BLaER1 treated with 17β-estradiol and CSF1 and Interleukin-3, amounts not matched to agents 10 nM and 100 nM (cell line): ENCODE results near the gene STMN3.

Experiments
- H3K27ac ChIP-seq, 11 experiments: shearing (Covaris generic); formaldehyde crosslinking; 2 replicates each; pipeline ENCODE4 v1.8.1; 2022
- H3K27me3 ChIP-seq, 11 experiments: shearing (Covaris generic); formaldehyde crosslinking; 2 replicates each; pipeline ENCODE4 v1.8.1; 2022
- H3K36me3 ChIP-seq, 11 experiments: shearing (Covaris generic); formaldehyde crosslinking; 2 replicates each; pipeline ENCODE4 v1.8.1; 2022
- H3K4me1 ChIP-seq, 10 experiments: shearing (Covaris generic); formaldehyde crosslinking; 2 replicates each; pipeline ENCODE4 v1.8.1; 2022
- H3K4me2 ChIP-seq, 11 experiments: shearing (Covaris generic); formaldehyde crosslinking; 2 replicates each; pipeline ENCODE4 v1.8.1; 2022
- H3K4me3 ChIP-seq, 10 experiments: shearing (Covaris generic); formaldehyde crosslinking; 2 replicates each; pipeline ENCODE4 v1.8.1; 2022
- H3K9ac ChIP-seq, 11 experiments: shearing (Covaris generic); formaldehyde crosslinking; 2 replicates each; pipeline ENCODE4 v1.8.1; 2022
- H3K9me3 ChIP-seq, 11 experiments: shearing (Covaris generic); formaldehyde crosslinking; replicated peaks in 1 of 11; 2 replicates each; pipeline ENCODE4 v1.8.1; 2022
- H4K20me1 ChIP-seq, 11 experiments: shearing (Covaris generic); formaldehyde crosslinking; 2 replicates each; pipeline ENCODE4 v1.8.1; 2022
- Cebpa-rat ChIP-seq, 11 experiments: shearing (Covaris generic); IDR thresholded peaks; 2 replicates each; pipeline ENCODE4 v1.8.1; 2022

Gene STMN3

DNA sequence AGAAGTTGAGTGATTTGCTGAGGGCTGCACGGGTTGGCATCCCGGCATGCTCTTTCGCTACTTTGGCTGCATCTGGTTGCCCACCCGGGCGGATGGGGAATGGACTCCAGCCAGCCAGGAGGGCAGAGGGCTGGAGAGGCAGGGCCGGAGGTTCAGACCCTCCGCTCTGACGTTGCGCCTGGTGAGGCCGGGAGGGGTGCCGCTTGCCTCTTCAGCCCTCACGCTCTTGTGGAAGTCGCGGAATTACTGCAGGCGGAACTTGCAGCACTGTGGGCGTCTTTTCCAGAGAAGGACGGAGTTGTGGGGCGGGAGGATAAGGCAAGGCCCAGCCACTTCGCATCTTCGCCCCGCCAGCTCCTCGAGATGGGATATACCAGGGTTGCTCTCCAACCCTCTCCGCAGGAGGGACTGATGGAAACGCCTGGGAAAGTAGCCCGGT lies 5.5 kb upstream of the STMN3 start:
- Histone ChIP-seq H3K36me3 (peaks cover 32 to 45% (median 38%) of the 10 kb centered on the region in 11 experiments), H3K27ac (peak overlapping the region; percentile 1 to 98 (median 92); a peak in 20 of 22 replicates), H3K9me3 (no peaks in the 10 kb centered on the region), H3K4me1 (peaks cover 38 to 56% (median 49%) of the 10 kb centered on the region in 10 experiments), H3K27me3 (no peaks in the 10 kb centered on the region), H3K9ac (peak overlapping the region; percentile 86 to 97 (median 90)), H4K20me1 (peaks cover 0 to 32% (median 7%) of the 10 kb centered on the region in 11 experiments; a peak in 10 of 22 replicates), H3K4me2 (peak overlapping the region; percentile 90 to 100 (median 97)), H3K4me3 (peak overlapping the region; percentile 62 to 91 (median 77))
- no peak for TF ChIP-seq Cebpa-rat (IDR thresholded peaks at IDR 0.05)

DNA sequence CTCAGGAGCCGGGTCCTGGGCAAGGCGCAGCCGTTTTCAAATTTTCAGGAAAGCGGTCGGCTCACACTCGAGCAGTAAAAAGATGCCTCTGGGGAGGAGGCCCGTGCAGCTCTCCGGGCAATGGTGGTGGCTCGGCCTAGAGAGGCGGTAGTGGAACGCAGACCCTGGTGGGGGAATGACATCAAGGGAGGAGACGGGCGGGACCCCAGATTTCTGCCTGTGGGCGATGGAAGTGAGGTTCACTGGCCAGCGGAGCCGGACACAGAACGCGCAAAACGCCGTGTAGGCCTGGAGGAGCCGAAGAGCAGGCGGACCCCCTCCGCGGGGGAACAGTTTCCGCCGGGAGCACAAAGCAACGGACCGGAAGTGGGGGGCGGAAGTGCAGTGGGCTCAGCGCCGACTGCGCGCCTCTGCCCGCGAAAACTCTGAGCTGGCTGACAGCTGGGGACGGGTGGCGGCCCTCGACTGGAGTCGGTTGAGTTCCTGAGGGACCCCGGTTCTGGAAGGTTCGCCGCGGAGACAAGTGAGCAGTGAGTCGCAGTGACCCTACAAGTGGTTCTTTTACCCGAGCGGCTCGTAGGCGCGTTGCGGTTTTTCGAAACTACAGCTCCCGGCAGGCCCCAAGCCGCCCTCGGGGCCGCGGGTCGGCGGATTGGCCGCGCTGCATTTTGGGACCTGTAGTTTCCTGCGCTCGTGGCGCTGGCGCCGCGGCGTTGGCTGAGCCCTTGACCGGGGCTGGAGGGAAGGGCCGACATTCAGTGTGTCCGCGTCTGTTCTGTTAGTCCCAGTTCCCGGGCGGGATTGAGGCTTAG lies 4.9 kb upstream of the STMN3 start, which contains the start of gene RTEL1:
TSS of gene RTEL1 (plus strand) at position 376 of the 812 bp plus-strand sequence. CDS start 1,091 bp downstream, outside the sequence.
- no peaks in the 10 kb centered on the region for H3K9me3 ChIP-seq
- peak within 1 kb of the TSS; percentile 86 to 97 (median 90) for H3K9ac ChIP-seq
- H3K4me2 ChIP-seq: peak within 1 kb of the TSS; percentile 92 to 100 (median 97)
- H3K36me3 ChIP-seq: peaks cover 26 to 39% (median 32%) of the 10 kb centered on the region in 11 experiments
- H3K4me3 ChIP-seq: peak within 1 kb of the TSS; percentile 62 to 91 (median 77)
- TF ChIP-seq Cebpa-rat (IDR thresholded peaks at IDR 0.05): no peak
- peak within 1 kb of the TSS; percentile 87 to 98 (median 92) for H3K27ac ChIP-seq
- peaks cover 0 to 25% (median 3%) of the 10 kb centered on the region in 11 experiments; a peak in 10 of 22 replicates for H4K20me1 ChIP-seq
- no peaks in the 10 kb centered on the region for H3K27me3 ChIP-seq
- H3K4me1 ChIP-seq: peaks cover 41 to 59% (median 51%) of the 10 kb centered on the region in 10 experiments

DNA sequence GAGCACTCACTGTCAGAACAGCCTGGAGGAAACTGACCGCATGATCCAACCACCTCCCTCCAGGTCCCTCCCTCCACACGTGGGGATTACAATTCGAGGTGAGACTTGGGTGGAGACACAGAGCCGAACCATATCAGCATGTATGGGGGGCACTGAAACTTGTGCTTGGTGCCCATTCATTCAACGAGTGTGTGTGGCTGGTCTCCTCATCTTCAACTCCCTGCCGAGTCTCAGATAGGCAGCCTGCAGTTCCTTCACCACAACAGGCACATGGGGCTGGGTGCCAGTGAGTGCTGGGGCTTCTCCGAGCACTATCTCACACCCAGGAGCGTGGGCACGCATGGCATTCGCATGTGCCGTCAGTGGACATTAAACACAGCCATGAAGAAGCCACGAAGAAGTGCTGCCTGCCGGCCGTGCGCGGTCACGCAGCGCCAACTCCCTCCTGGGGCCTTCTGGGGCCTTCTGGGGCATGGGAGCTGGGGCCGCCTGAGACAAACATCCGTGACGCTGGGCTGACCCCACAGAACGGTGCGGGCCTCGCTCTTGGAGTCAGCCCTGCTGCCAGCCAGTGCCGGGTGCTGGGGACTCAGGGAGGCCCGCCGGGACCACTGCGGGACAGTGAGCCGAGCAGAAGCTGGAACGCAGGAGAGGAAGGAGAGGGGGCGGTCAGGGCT lies 4.2 kb upstream of the STMN3 start:
- Histone ChIP-seq H3K4me2 (peak overlapping the region; percentile 92 to 100 (median 97)), H3K9me3 (no peaks in the 10 kb centered on the region), H3K4me3 (peak overlapping the region; percentile 62 to 91 (median 77)), H3K9ac (peak overlapping the region; percentile 86 to 97 (median 90)), H3K27me3 (peaks cover 0 to 2% (median 0%) of the 10 kb centered on the region in 11 experiments; a peak in 1 of 22 replicates), H3K4me1 (peaks cover 41 to 61% (median 52%) of the 10 kb centered on the region in 10 experiments), H4K20me1 (peaks cover 0 to 25% (median 6%) of the 10 kb centered on the region in 11 experiments; a peak in 15 of 22 replicates), H3K36me3 (peaks cover 19 to 32% (median 24%) of the 10 kb centered on the region in 11 experiments), H3K27ac (peak overlapping the region; percentile 87 to 98 (median 92))
- TF ChIP-seq Cebpa-rat (IDR thresholded peaks at IDR 0.05): no peak

DNA sequence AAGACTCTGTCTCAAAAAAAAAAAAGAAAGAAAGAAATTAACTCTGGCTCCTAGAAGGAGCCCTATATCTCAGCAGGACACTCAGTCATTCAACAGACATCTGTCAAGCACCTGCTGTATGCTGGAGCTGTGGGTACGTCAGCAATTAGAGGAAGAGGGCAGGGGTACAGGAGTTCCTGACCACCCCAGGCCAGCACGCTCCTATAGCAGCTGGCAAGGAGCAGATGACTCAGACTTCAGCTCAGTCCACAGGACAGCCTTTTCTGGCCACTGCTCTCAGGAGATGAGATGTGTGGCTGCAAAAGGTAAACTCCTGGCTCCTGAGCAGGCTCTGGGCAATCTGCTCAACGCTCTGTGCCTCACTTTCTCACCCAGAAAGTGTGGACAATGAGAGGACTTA lies 3.2 kb upstream of the STMN3 start:
- Histone ChIP-seq H3K4me1 (peaks cover 49 to 70% (median 61%) of the 10 kb centered on the region in 10 experiments), H3K4me3 (no peak overlapping the region), H3K4me2 (peak overlapping the region; percentile 92 to 100 (median 97); a peak in 20 of 22 replicates)

DNA sequence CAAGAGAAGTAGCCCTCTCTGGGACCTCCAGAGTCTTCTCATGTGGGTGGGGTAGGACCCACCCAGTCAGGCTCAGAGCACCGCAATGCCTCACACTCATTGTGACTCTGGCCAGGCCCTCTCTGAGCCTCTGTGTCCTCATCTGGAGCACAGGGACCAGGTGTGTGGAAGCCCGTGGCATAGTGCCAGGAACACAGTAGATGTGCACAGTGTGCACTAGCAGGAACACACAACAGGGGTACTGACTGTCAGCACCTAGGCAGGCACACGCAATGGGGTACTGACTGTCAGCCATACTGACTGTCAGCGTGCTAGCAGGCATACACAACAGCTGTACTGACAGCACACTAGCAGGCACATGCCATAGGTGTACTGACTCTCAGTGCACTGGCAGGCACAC lies 2.0 kb upstream of the STMN3 start:
- no peak for TF ChIP-seq Cebpa-rat (IDR thresholded peaks at IDR 0.05)
- peaks cover 0 to 33% (median 23%) of the 10 kb centered on the region in 11 experiments; a peak in 20 of 22 replicates for H4K20me1 ChIP-seq
- H3K9ac ChIP-seq: peak overlapping the region in 7 of 11 experiments; percentile 75 to 86 (median 82); a peak in 13 of 22 replicates
- no peaks in the 10 kb centered on the region for H3K9me3 ChIP-seq
- peak overlapping the region in 3 of 10 experiments; percentile 66 to 88 (median 67); a peak in 3 of 20 replicates for H3K4me3 ChIP-seq
- H3K4me2 ChIP-seq: peak overlapping the region in 10 of 11 experiments; percentile 83 to 99 (median 92); a peak in 19 of 22 replicates
- H3K27me3 ChIP-seq: peaks cover 0 to 10% (median 0%) of the 10 kb centered on the region in 11 experiments; a peak in 2 of 22 replicates
- H3K36me3 ChIP-seq: peaks cover 0 to 10% (median 4%) of the 10 kb centered on the region in 11 experiments; a peak in 9 of 22 replicates
- H3K27ac ChIP-seq: peak overlapping the region in 8 of 11 experiments; percentile 80 to 94 (median 86); a peak in 14 of 22 replicates
- peaks cover 50 to 75% (median 68%) of the 10 kb centered on the region in 10 experiments for H3K4me1 ChIP-seq

More for the DNA sequence above, 3.2 kb upstream of the STMN3 start:
- Histone ChIP-seq H3K36me3 (peaks cover 9 to 22% (median 15%) of the 10 kb centered on the region in 11 experiments), H4K20me1 (peaks cover 0 to 26% (median 16%) of the 10 kb centered on the region in 11 experiments; a peak in 20 of 22 replicates), H3K9me3 (no peaks in the 10 kb centered on the region), H3K27ac (peak overlapping the region in 3 of 11 experiments; percentile 92 to 98 (median 96); a peak in 3 of 22 replicates), H3K27me3 (peaks cover 0 to 10% (median 0%) of the 10 kb centered on the region in 11 experiments; a peak in 2 of 22 replicates), H3K9ac (peak overlapping the region in 5 of 11 experiments; percentile 87 to 97 (median 91); a peak in 3 of 22 replicates)
- TF ChIP-seq Cebpa-rat (IDR thresholded peaks at IDR 0.05): no peak

DNA sequence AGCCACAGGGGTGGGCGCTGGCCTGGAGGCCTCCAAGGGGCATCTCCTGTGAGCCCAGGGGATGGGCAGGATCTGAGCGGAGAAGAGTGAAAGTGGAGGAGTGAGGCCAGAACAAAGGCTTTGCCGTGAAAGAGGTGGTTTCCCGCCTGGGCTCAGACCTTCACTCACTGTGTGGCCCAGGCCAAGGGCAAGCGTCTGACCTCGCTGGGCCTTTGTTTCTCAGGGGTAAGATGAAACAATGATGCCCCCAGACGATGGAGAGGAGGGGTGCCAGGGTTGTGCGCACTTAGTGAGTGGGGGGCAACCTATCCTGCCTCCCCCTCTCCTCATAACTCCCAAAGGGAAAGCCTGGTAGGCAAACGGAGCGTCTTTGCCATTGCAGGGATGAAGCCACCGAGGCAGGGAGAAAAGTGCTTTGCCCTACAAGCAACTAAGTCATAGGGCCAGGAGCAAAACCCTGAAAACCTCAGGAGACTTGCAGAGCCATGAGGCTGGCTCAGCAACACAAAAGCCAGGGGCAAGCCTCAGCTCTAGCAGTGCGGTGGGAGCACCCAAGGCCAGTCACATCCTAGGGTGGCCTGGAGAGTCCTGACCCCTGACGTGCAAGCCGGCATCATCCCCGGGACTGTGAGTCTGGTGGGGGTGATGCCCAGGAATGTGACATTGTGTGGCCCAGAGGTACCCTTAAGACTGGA lies 897 bp upstream of the STMN3 start:
- Histone ChIP-seq H4K20me1 (peaks cover 0 to 39% (median 29%) of the 10 kb centered on the region in 11 experiments; a peak in 20 of 22 replicates), H3K4me3 (peak overlapping the region; percentile 32 to 89 (median 66); a peak in 19 of 20 replicates), H3K9me3 (no peaks in the 10 kb centered on the region), H3K9ac (peak overlapping the region; percentile 23 to 86 (median 81); a peak in 20 of 22 replicates), H3K27me3 (peaks cover 0 to 10% (median 0%) of the 10 kb centered on the region in 11 experiments; a peak in 2 of 22 replicates), H3K36me3 (peaks cover 0 to 2% (median under 1%) of the 10 kb centered on the region in 11 experiments; a peak in 5 of 22 replicates), H3K4me1 (peaks cover 42 to 69% (median 65%) of the 10 kb centered on the region in 10 experiments), H3K4me2 (peak overlapping the region; percentile 83 to 99 (median 91)), H3K27ac (peak overlapping the region in 10 of 11 experiments; percentile 34 to 94 (median 84); a peak in 19 of 22 replicates)
- no peak for TF ChIP-seq Cebpa-rat (IDR thresholded peaks at IDR 0.05)

DNA sequence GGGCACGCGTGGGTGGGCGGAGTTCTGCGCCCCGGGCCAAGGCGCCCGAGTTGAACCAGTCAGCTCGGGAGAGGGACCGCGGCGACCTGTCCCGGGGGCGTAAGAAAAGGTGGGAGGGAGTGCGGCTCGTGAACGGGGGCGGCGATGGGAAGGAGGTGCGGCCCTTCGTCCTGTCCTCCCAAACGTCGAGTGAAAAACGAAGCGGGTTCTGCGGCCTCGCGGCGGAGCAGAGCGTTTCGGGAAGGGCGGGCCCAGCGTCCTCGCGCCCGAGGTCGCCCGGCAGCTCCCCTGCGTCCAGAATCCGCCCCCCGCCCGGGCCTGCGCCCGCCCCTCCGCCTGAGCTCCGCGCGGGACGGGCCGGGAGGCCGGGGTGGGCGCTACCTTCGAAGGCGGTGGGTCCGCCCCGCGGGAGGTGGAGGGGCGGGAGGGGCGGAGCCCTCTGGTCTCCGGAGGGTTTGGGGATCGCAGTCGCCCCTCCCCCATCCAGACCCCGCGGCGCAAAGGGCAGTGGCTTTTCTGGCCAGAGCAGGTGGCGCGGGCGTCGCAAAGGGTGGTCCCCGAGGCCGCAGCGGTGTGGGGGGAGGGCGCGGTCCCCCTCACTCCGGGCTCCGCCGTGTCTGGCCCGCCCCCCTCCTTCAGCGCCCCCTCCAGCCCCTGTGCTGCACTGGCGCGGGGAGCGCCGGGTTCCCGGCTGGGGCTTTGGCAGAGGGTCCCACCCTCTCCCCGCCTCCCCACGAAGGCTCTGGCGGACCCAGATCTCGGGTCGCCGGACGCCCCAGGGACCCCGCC lies 838 bp downstream of the STMN3 start:
- H3K4me3 ChIP-seq: peak overlapping the region; percentile 66 to 94 (median 88)
- peak overlapping the region in 10 of 11 experiments; percentile 11 to 82 (median 78); a peak in 18 of 22 replicates for H3K27ac ChIP-seq
- H3K4me2 ChIP-seq: peak overlapping the region; percentile 93 to 99 (median 98)
- peaks cover 36 to 69% (median 64%) of the 10 kb centered on the region in 10 experiments for H3K4me1 ChIP-seq
- peaks cover 0 to 49% (median 41%) of the 10 kb centered on the region in 11 experiments; a peak in 20 of 22 replicates for H4K20me1 ChIP-seq
- no peaks in the 10 kb centered on the region for H3K9me3 ChIP-seq
- H3K27me3 ChIP-seq: peaks cover 0 to 10% (median 0%) of the 10 kb centered on the region in 11 experiments; a peak in 2 of 22 replicates
- peaks cover 0 to 14% (median 11%) of the 10 kb centered on the region in 11 experiments; a peak in 8 of 22 replicates for H3K36me3 ChIP-seq
- no peak for TF ChIP-seq Cebpa-rat (IDR thresholded peaks at IDR 0.05)
- H3K9ac ChIP-seq: peak overlapping the region; percentile 69 to 89 (median 82)
